ENCODE measurements around the gene BCL7C.

DNA sequence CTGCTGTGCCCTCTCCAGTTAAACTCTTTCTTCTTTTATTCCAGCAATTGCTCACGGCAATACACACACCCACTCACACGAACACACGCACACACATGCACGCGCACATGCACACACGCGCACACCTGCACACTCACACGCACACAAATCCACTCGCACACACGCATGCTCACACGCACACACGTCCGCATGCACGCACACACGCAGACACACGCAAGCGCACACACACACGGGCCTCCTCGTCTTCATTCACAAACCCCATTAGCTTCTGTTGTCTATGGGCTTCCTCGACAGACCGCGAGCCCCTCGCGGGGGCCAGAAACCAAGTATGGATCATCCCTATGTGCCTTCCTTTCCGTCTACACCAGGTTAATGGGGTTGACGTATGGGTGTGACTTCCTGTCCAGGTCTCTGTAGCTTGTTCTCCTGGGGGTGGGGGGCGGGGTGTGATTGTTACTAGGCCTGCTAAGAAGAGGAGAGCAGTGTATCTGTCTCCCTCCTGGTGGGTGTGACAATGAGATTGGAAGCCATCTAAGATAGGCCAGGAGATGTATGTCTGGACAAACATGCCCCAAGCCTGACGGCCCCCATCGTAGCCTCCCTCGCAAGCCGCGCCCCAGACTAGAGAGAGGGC is 1.9 kb upstream of the BCL7C start:
- TF ChIP-seq EZH2 (IDR thresholded peaks at IDR 0.05) (no peak), POLR2AphosphoS5 (IDR thresholded peaks at IDR 0.05; ENCODE audit: borderline replicate concordance, low read depth, low read length) (no peak)
